Measurements from ENCODE around the gene GPHN. TPM values are rescaled to one million over a fixed set of nuclear protein-coding genes. Genes with fewer than 3 reads are reported as not detected.

GPHN gene
- total and polyA plus RNA-seq, 8 donors, result 15.7 to 98.7 (median 35.7) TPM

- TF ChIP-seq, protein P1, sequence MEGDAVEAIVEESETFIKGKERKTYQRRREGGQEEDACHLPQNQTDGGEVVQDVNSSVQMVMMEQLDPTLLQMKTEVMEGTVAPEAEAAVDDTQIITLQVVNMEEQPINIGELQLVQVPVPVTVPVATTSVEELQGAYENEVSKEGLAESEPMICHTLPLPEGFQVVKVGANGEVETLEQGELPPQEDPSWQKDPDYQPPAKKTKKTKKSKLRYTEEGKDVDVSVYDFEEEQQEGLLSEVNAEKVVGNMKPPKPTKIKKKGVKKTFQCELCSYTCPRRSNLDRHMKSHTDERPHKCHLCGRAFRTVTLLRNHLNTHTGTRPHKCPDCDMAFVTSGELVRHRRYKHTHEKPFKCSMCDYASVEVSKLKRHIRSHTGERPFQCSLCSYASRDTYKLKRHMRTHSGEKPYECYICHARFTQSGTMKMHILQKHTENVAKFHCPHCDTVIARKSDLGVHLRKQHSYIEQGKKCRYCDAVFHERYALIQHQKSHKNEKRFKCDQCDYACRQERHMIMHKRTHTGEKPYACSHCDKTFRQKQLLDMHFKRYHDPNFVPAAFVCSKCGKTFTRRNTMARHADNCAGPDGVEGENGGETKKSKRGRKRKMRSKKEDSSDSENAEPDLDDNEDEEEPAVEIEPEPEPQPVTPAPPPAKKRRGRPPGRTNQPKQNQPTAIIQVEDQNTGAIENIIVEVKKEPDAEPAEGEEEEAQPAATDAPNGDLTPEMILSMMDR (IDR thresholded peaks at IDR 0.05), result no peak
- TF ChIP-seq POLR2AphosphoS5 (IDR thresholded peaks at IDR 0.05) (no peak), POLR2A (IDR thresholded peaks at IDR 0.05) (no peak), EP300 (IDR thresholded peaks at IDR 0.05) (no peak)
- H3K36me3 ChIP-seq, result peaks cover 0 to 23% (median 12%) of the 10 kb centered on the region in 4 donors
- no peaks in the 10 kb centered on the region for H3K4me1 ChIP-seq
- H3K27me3 ChIP-seq, result no peaks in the 10 kb centered on the region
- H3K4me3 ChIP-seq, result no peak overlapping the region
- H3K9me3 ChIP-seq, result peaks cover 0 to 4% (median 0%) of the 10 kb centered on the region in 4 donors
- H3K27ac ChIP-seq, result no peak overlapping the region
- WGBS, 5 donors, result 84 to 94% (median 91%) methylated on average over 3 of the region's 3 CpGs
- DNase-seq, result no peak
- intact Hi-C loops (cut with DNase I; ENCODE audit: low total_unique reads), result no loop called here
These were observed 511.8 kb downstream of the GPHN start for GRCh38 chr14:67019796-67020195.

- intact Hi-C loops (cut with DNase I; ENCODE audit: low total_unique reads), result no loop called here
- H3K27ac ChIP-seq, result no peak overlapping the region
- no peak for DNase-seq
- H3K27me3 ChIP-seq, result no peaks in the 10 kb centered on the region
- H3K4me3 ChIP-seq, result no peak overlapping the region
- H3K4me1 ChIP-seq, result no peaks in the 10 kb centered on the region
- peaks cover 0 to 10% (median 4%) of the 10 kb centered on the region in 4 donors for H3K36me3 ChIP-seq
- WGBS, 5 donors, result 97 to 99% (median 98%) methylated on average over 3 of the region's 3 CpGs
- H3K9me3 ChIP-seq, result peaks cover 0 to 5% (median 0%) of the 10 kb centered on the region in 4 donors
- no peak for TF ChIP-seq EP300 (IDR thresholded peaks at IDR 0.05)
- TF ChIP-seq POLR2AphosphoS5 (IDR thresholded peaks at IDR 0.05), result no peak
- TF ChIP-seq, protein P1 (IDR thresholded peaks at IDR 0.05), result no peak
- no peak for TF ChIP-seq POLR2A (IDR thresholded peaks at IDR 0.05)
These were observed 524.2 kb downstream of the GPHN start for GRCh38 chr14:67031920-67032774.

DNA sequence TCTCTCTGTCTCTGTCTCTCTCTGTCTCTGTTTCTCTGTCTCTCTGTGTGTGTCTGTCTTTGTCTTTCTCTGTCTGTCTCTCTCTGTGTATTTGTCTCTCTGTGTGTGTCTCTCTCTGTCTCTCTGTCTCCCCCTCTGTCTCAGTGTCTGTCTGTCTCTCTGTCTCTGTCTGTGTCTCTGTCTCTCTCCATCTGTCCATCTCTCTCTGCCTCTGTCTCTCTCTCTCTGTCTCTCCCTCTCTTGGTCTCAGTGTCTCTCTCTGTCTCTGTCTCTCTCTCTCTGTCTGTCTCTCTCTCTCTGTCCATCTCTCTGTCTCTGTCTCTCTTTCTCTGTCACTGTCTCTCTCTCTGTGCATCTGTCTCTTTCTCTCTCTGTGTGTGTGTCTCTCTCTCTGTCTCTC, 537.5 kb downstream of the GPHN start:
- no peaks in the 10 kb centered on the region for H3K4me1 ChIP-seq
- no peak overlapping the region for H3K27ac ChIP-seq
- H3K9me3 ChIP-seq, result peaks cover 5 to 14% (median 10%) of the 10 kb centered on the region in 4 donors
- H3K27me3 ChIP-seq, result no peaks in the 10 kb centered on the region
- no peak for DNase-seq
- no peak overlapping the region for H3K4me3 ChIP-seq
- intact Hi-C loops (cut with DNase I; ENCODE audit: low total_unique reads), result no loop called here
- TF ChIP-seq EP300 (IDR thresholded peaks at IDR 0.05), result no peak
- TF ChIP-seq, protein P1 (IDR thresholded peaks at IDR 0.05), result no peak
- TF ChIP-seq POLR2AphosphoS5 (IDR thresholded peaks at IDR 0.05), result no peak
- no peak for TF ChIP-seq POLR2A (IDR thresholded peaks at IDR 0.05)
- H3K36me3 ChIP-seq, result peaks cover 0 to 7% (median under 1%) of the 10 kb centered on the region in 4 donors

- no peak for DNase-seq
- Histone ChIP-seq H3K36me3 (peaks cover 0 to 14% (median 7%) of the 10 kb centered on the region in 4 donors), H3K4me1 (no peaks in the 10 kb centered on the region), H3K27ac (no peak overlapping the region), H3K4me3 (no peak overlapping the region), H3K9me3 (peaks cover 0 to 8% (median 3%) of the 10 kb centered on the region in 4 donors), H3K27me3 (no peaks in the 10 kb centered on the region)
- 92 to 100% (median 99%) methylated on average over 3 to 5 of the region's 5 CpGs for WGBS, 5 donors
- intact Hi-C loops (cut with DNase I; ENCODE audit: low total_unique reads), result no loop called here
- TF ChIP-seq POLR2AphosphoS5 (IDR thresholded peaks at IDR 0.05) (no peak), POLR2A (IDR thresholded peaks at IDR 0.05) (no peak), EP300 (IDR thresholded peaks at IDR 0.05) (no peak)
- TF ChIP-seq, protein P1 (IDR thresholded peaks at IDR 0.05), result no peak
These were observed 542.9 kb downstream of the GPHN start for GRCh38 chr14:67050896-67051295.
